Activated T-cell treated with anti-CD3 and anti-CD28 coated beads, Interleukin-2, amount 50 U/mL, for 48 hours (primary cell): ENCODE data around the gene XRCC3.

Experiments
- DNase-seq, 2 experiments: peaks; one replicate each; pipeline ENCODE4 v3.0.0-alpha.2; 2020

The XRCC3 gene

GRCh38 chr14:103690332-103690731, 24.9 kb downstream of the XRCC3 start:
- no peak for DNase-seq

DNA sequence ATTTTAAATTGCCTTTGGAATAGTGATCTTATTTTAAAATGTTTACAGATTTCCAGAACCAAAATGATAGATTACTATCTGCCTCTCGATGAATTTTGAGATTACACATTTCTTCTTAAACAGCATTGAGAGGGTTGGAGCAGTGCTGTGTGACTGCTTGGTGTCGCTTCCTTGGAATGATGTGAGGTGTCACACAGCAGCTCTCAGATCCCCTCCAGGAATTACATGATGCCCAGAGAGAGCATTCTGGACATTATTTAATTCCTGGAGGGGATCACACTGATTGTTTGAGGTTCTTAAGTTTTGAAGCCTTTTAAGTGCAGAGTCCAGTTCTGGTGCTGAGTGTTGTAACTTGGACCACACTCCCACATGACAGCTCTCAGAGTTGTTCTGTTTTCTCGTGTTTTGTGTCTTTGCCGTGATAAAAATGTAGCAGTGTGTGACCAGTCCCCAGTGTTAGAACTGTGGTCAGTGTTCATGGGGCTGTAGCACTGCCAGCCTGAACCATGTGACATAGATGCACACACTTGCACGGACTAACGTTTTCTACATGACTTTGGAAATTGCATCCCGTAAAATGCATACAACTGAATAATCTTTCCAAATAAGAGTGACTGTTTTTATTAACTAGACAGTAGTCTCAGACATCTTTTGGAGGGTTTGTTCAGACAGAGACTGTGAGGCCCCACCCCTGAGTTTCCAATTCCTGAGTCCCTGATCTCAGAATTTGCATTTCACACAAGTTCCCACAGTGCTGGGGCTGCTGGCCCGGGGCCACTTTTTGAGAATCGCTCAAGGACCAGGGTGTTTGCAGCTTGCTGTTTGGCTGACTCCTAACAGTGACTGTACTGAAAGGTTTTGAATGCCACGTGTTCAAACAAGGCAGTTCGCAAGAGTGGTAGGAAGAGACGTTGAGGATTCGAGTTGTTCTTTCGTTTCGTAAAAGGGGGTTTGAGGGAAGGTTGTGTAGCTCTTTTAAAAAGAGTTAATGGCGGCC, 26.0 kb downstream of the XRCC3 start:
- DNase-seq, result no peak

DNA sequence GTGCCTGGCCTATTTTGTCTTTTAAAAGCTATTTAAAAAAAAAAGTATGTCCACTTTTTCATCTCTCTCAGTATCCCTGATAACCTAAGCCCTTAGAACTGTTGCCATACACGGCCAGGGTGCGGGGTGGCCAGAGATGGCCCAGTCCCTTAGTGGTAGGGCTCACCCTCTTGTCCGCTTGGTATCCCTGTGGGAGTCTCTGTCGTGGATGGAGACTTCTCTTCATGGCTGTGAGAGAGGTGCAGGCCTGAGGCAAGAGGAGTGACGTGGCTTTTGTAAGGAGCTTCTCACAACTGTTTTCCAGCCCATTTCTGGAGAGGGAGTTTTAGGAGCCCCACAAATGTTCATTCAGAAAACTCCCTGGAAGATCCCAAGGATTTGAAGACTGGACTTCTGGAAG, 26.8 kb downstream of the XRCC3 start:
- DNase-seq, result no peak

DNA sequence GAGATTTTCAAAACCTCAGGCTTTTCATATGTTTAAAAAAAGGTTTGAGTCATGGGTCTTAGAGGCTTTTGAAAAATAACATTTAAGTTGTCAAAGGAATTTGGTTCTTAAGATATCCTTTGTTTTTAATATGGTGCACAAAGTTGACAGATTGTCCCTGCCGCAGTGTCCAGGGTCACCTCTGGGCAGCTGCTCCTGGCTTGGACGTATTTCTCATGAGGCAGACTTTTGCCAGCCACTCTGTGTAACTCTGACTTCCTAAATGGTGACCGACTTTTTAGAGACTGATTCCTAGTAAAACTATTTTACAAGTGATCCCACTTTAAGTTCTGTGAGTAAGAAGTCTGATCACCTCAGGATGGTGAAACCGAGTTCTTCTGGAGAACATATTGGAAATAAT, 27.5 kb downstream of the XRCC3 start:
- no peak for DNase-seq

DNA sequence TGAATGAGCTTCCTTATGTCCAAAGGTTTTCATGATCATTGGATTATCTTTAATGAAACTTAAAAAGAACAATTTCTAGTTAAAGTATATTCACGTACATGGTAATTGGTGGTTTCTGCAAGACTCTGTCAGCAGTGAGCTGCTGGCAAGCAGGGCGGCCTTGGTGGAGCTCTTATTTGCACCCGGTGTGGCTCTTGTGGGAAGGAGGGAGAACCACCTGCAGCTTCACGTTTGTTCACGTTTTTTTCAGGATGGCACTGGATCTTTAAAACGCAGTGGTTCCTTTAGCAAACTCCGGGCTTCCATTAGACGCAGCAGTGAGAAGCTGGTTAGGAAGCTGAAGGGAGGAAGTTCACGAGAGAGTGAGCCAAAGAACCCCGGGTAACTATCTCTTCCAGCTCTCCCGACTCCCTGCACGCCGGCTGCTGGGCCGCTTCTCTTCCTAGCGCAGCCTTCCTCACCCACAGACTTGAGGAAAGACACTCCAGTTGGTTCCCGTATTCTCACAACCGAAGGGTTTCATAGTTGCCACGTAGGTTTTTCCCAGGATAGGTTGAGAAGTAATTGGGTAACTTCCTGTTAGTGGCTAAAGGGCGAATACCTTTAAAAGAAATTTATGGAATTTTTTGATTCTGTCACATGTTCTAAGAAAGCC, 28.3 kb downstream of the XRCC3 start:
- DNase-seq, result no peak

- DNase-seq, result no peak
Measured at GRCh38 chr14:103685276-103686211, 29.7 kb downstream of the XRCC3 start.

- DNase-seq, result no peak
Measured at GRCh38 chr14:103684871-103685270, 30.4 kb downstream of the XRCC3 start.

GRCh38 chr14:103684471-103684870, 30.8 kb downstream of the XRCC3 start:
- DNase-seq, result no peak

DNA sequence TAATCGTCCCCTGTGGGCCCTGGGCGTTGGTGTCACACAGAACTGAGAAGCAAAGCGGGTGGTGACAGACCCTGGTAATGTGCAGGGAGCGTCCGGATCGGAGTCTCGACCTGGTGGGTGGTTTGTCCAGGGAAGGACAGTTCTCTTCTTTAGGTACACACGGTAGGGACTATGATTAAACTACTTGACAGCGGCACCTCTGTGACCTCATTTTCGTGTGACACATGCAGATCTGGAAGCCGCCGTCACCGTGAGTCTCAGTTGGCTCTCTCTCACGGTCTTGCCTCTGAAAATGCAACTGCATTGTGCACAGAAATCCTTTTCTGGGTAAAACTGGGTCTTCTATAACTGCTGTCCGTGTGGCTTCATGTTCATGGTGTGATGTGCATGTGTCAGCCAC, 32.1 kb downstream of the XRCC3 start:
- DNase-seq, result no peak

DNA sequence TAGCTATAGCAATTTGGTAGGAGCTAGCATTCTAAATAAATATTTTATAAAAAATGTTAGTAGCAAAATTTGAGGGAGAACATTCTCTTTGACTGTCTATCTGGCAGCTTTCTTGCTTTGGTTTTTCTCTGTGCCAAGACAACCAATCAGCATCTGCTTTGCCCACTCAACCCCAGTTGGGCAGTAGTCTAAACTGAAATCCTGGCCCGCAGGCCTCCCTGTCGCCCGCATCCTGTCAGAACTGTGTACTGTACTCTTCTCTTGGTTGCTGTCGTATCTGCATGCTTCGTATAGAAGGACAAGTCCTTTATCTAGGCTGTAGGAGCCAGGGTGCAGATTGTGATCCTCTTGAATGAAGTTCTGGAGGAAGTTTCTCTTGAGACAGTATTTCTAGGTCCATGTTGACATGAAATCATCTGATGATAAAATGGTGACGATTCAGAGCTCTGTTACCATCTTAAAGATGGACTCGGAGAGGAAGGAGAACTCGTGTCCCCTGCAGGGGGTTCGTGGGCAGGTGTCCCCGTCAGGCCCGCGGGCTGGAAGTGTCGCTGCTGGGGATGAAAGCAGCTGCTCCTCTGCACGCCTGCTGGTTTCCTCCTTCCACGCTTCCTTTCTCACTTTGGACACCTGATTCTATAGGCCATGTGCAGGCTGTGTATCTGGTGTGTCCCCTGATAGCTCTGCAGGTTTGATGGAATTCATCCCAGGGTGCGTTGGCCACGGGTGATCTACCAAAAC, 34.6 kb downstream of the XRCC3 start:
- DNase-seq, result no peak

GRCh38 chr14:103679351-103679750, 35.9 kb downstream of the XRCC3 start:
- DNase-seq, result peak; percentile 55 to 65

DNA sequence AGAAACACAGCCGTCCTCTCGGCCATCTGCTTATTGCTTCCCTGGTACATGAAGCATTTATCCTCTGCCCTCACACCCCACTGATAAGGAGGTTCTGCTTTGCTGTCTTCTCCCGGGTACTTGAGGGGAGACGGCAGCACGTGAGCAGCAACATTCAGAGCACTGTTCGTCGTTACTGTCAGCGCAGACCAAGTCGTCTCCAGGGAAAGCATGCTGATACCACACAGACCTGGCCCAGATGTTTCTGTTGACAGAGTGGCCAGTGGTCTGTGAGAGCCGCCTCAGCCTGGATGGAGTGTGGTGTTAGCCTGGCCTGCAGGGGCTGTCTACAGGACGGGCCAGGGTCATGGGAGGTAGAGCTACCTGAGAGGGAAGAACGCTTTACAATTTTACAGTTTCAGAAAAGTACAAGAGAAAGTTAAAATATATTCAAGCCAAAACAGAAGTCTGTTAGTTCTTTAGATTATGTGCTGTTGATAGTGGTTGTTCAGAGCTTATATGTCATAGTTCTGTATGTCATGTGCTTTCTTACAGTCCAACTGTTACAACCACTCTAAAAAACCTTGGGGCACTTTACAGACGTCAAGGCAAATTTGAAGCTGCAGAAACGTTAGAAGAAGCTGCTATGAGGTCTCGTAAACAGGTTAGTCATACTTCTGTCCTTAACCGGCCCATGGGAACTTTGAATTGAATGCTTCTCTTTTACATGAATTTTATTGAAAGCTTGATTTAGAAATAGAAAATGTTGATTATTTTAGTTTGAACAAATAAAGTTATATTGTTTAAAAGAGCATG, 38.2 kb downstream of the XRCC3 start:
- no peak for DNase-seq

- DNase-seq, result no peak
Measured at GRCh38 chr14:103675957-103676356, 39.3 kb downstream of the XRCC3 start.

DNA sequence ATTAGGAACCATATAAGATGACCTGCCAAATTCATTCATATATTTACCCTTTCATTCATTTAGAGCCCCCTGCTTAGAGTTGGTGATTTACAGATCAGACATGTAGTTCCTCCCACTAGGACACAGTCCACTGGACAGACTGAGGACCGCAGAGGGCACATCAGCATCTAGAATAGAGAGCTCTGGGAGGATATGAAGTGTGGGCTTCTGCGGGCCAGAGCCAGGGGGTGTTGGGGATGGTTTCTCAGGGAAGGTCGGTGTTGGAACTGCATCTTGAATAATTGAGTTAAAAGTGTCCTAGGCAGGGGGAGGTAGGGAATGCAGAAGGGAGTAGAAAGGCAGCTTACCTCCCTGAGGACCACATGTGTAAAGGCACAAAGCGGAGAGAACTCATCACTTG, 43.3 kb downstream of the XRCC3 start:
- no peak for DNase-seq

- no peak for DNase-seq
Measured at GRCh38 chr14:103669370-103669769, 45.9 kb downstream of the XRCC3 start.

GRCh38 chr14:103668117-103668516, 47.1 kb downstream of the XRCC3 start:
- no peak for DNase-seq

- no peak for DNase-seq
Measured at GRCh38 chr14:103667671-103668070, 47.6 kb downstream of the XRCC3 start.

DNA sequence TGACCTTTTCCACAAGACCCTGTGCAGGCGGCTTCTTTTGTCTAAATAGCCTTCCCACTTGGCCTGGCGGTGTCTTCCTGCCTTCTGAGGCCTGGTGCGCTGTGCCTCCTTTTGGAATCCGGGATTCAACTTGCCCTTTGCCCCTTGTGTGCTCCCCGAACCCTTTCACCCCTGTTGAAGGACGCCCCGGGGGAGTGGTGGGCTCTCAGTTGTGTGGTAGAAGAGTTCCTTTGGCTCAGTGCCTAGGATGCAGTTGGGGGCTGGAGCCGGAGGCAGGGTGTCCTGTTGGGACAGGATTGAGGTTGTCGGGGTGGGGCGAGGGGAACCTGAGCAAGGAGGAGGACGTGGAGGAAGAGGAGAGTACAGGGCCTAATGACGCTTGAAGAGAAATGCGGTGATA, 51.7 kb downstream of the XRCC3 start:
- no peak for DNase-seq

DNA sequence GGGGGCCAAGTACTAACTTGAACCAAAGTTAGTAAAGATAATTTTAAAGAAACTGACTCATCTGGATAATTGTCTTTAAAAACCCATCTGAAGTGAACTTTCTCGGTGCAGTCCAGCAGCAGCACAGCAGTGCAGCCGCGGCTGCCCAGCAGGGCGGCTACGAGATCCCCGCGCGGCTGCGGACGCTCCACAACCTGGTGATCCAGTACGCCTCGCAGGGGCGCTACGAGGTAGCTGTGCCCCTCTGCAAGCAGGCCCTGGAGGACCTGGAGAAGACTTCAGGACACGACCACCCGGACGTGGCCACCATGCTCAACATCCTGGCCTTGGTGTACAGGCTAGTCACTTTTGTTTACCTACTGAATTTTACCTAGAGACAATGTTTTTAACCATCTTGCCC, 52.7 kb downstream of the XRCC3 start:
- no peak for DNase-seq

DNA sequence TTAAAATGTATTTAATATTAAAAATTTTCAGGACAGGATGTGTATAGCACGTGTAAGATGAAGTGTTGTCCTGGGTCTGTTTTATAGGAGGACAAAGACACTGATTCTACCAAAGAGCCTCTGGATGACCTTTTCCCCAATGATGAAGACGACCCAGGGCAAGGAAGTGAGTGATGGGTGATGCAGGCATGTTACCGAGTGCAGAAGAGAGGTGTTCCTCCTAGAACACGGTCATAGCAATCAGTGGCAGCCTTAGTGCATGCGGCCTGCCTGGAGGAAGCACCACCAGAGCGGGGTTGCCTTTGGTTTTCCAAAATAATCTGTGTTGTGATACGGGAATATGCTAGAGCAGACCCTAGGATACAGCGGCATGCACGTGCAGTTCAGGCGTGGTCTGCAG, 53.2 kb downstream of the XRCC3 start:
- no peak for DNase-seq

- DNase-seq, result no peak
Measured at GRCh38 chr14:103659631-103660030, 55.6 kb downstream of the XRCC3 start.

- no peak for DNase-seq
Measured at GRCh38 chr14:103657471-103657870, 57.8 kb downstream of the XRCC3 start.
